ENCODE data around the gene SLX4IP. TPM values are rescaled to one million over a fixed set of nuclear protein-coding genes. Genes with fewer than 3 reads are reported as not detected.

The SLX4IP gene
- total RNA-seq, 1 donor from 2014 or later: 6.8 TPM

DNA sequence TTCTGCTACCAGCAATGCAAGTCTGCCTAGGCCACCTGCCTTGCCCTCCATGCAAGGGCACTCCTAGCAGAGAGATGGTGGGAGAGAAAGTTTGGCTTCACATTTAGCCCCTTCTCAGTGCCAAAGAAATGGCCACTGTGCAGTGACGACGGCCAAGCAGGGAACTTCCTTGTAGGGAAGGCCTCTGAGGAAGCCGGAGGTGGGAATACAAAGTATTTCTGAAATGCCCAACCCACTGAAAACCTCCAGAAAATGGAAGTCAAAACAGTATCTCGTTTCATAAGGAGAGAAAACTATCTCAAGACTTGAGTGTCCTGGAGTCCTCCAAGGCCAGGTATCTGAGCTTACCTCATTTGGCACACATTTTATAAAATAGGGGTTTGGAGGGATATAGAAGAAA, 196.0 kb downstream of the SLX4IP start:
- no peak overlapping the region for H3K4me3 Mint-ChIP-seq (ENCODE audit: unreplicated experiment)
- peaks cover 15% of the 10 kb centered on the region for H3K4me1 Mint-ChIP-seq (ENCODE audit: unreplicated experiment)
- H3K27ac Mint-ChIP-seq (ENCODE audit: unreplicated experiment): no peak overlapping the region
- TF ChIP-seq, protein P1, sequence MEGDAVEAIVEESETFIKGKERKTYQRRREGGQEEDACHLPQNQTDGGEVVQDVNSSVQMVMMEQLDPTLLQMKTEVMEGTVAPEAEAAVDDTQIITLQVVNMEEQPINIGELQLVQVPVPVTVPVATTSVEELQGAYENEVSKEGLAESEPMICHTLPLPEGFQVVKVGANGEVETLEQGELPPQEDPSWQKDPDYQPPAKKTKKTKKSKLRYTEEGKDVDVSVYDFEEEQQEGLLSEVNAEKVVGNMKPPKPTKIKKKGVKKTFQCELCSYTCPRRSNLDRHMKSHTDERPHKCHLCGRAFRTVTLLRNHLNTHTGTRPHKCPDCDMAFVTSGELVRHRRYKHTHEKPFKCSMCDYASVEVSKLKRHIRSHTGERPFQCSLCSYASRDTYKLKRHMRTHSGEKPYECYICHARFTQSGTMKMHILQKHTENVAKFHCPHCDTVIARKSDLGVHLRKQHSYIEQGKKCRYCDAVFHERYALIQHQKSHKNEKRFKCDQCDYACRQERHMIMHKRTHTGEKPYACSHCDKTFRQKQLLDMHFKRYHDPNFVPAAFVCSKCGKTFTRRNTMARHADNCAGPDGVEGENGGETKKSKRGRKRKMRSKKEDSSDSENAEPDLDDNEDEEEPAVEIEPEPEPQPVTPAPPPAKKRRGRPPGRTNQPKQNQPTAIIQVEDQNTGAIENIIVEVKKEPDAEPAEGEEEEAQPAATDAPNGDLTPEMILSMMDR (IDR thresholded peaks at IDR 0.05; ENCODE audit: unreplicated experiment): no peak
- H3K36me3 Mint-ChIP-seq (ENCODE audit: low read depth, unreplicated experiment): no peaks in the 10 kb centered on the region
- H3K9me3 Mint-ChIP-seq (ENCODE audit: unreplicated experiment): no peaks in the 10 kb centered on the region
- peaks cover 2% of the 10 kb centered on the region for H3K27me3 Mint-ChIP-seq (ENCODE audit: unreplicated experiment)
- DNase-seq (ENCODE audit: low spot score): no peak

GRCh38 chr20:10632721-10633509, 197.8 kb downstream of the SLX4IP start:
- Mint-ChIP-seq H3K27ac (ENCODE audit: unreplicated experiment) (no peak overlapping the region), H3K4me3 (ENCODE audit: unreplicated experiment) (peak overlapping the region; percentile 47), H3K4me1 (ENCODE audit: unreplicated experiment) (peaks cover 20% of the 10 kb centered on the region), H3K27me3 (ENCODE audit: unreplicated experiment) (peaks cover 2% of the 10 kb centered on the region), H3K36me3 (ENCODE audit: low read depth, unreplicated experiment) (peaks cover 9% of the 10 kb centered on the region), H3K9me3 (ENCODE audit: unreplicated experiment) (no peaks in the 10 kb centered on the region)
- no peak for DNase-seq (ENCODE audit: low spot score)
- TF ChIP-seq, protein P1 (IDR thresholded peaks at IDR 0.05; ENCODE audit: unreplicated experiment): no peak

DNA sequence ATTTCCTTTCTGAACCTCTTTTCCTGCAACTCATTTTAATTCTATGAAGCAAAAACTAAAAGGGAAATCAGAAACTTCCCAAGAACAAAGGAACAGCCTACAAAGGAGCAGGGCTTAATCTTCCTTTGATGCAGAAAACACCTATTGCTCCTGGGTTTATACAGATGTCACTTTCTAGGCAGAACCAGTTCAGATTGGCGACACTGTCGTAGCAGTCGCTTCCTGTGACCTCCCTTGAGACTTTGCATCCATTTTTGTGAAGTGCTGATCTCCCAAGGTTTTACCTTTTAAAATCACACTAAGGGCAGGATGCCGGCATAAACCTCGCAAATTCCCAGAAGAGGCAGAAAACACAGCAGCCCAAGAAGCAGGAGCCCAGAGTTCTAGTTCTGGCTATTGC, 198.6 kb downstream of the SLX4IP start:
- Mint-ChIP-seq H3K4me3 (ENCODE audit: unreplicated experiment) (no peak overlapping the region), H3K27ac (ENCODE audit: unreplicated experiment) (no peak overlapping the region), H3K9me3 (ENCODE audit: unreplicated experiment) (no peaks in the 10 kb centered on the region), H3K36me3 (ENCODE audit: low read depth, unreplicated experiment) (peaks cover 13% of the 10 kb centered on the region), H3K4me1 (ENCODE audit: unreplicated experiment) (peaks cover 24% of the 10 kb centered on the region), H3K27me3 (ENCODE audit: unreplicated experiment) (peaks cover 2% of the 10 kb centered on the region)
- TF ChIP-seq, protein P1 (IDR thresholded peaks at IDR 0.05; ENCODE audit: unreplicated experiment): no peak
- DNase-seq (ENCODE audit: low spot score): no peak

GRCh38 chr20:10634211-10634610, 199.1 kb downstream of the SLX4IP start:
- TF ChIP-seq, protein P1 (IDR thresholded peaks at IDR 0.05; ENCODE audit: unreplicated experiment): no peak
- Mint-ChIP-seq H3K27ac (ENCODE audit: unreplicated experiment) (no peak overlapping the region), H3K4me1 (ENCODE audit: unreplicated experiment) (peaks cover 24% of the 10 kb centered on the region), H3K9me3 (ENCODE audit: unreplicated experiment) (no peaks in the 10 kb centered on the region), H3K36me3 (ENCODE audit: low read depth, unreplicated experiment) (peaks cover 16% of the 10 kb centered on the region), H3K4me3 (ENCODE audit: unreplicated experiment) (no peak overlapping the region), H3K27me3 (ENCODE audit: unreplicated experiment) (peaks cover 2% of the 10 kb centered on the region)
- DNase-seq (ENCODE audit: low spot score): no peak

GRCh38 chr20:10634683-10635411, 199.7 kb downstream of the SLX4IP start:
- Mint-ChIP-seq H3K4me1 (ENCODE audit: unreplicated experiment) (peaks cover 24% of the 10 kb centered on the region), H3K36me3 (ENCODE audit: low read depth, unreplicated experiment) (peaks cover 21% of the 10 kb centered on the region), H3K9me3 (ENCODE audit: unreplicated experiment) (no peaks in the 10 kb centered on the region), H3K4me3 (ENCODE audit: unreplicated experiment) (no peak overlapping the region), H3K27me3 (ENCODE audit: unreplicated experiment) (peaks cover 2% of the 10 kb centered on the region), H3K27ac (ENCODE audit: unreplicated experiment) (no peak overlapping the region)
- no peak for DNase-seq (ENCODE audit: low spot score)
- TF ChIP-seq, protein P1 (IDR thresholded peaks at IDR 0.05; ENCODE audit: unreplicated experiment): no peak

Measured in endothelial cell (in vitro differentiated cells).